HL-60 (cell line): ENCODE measurements around the gene PEX5.
"Not testable (repeated sequence)": the region's sequence is repeated elsewhere in the genome, so short reads cannot be mapped to it uniquely, and the experiment has no call there.

ENCODE experiments used
- DNase-seq, 2 experiments: peaks; one replicate each; pipeline ENCODE4 v3.0.0-alpha.2; 2010 to 2020; ENCODE audit warnings: low read depth in 1 of 2, low spot score in 1 of 2
- H3K27ac ChIP-seq: fragments of 250-450 bp; sonication (Bioruptor Pico); replicated peaks from 2 replicates; pipeline ENCODE4 v1.5.1; 2020; ENCODE audit warnings: mild to moderate bottlenecking, moderate library complexity
- H3K27me3 ChIP-seq: fragments of 250-450 bp; sonication (Bioruptor Pico); 2 replicates; pipeline ENCODE4 v1.5.1; 2021; ENCODE audit warnings: mild to moderate bottlenecking, moderate library complexity; ENCODE audit not compliant: insufficient read depth, poor library complexity, severe bottlenecking
- H3K4me3 ChIP-seq: replicated peaks from 2 replicates; pipeline ENCODE4 v1.5.1; 2011; ENCODE audit warnings: mild to moderate bottlenecking, control low read depth, low read length; ENCODE audit not compliant: insufficient read depth
- CTCF ChIP-seq: IDR thresholded peaks from one replicate; pipeline ENCODE4 v1.5.1; 2011; ENCODE audit warnings: low read length, control low read depth, inconsistent platforms; ENCODE audit not compliant: insufficient read depth
- GABPA ChIP-seq: IDR thresholded peaks from 2 replicates; pipeline ENCODE4 v1.6.1; 2012; ENCODE audit warnings: low read depth
- POLR2AphosphoS5 ChIP-seq: IDR thresholded peaks from 2 replicates; pipeline ENCODE4 v1.6.1; 2012; ENCODE audit warnings: low read depth
- SPI1 ChIP-seq: IDR thresholded peaks from 2 replicates; pipeline ENCODE4 v1.6.1; 2012; ENCODE audit warnings: low read depth, mild to moderate bottlenecking, borderline replicate concordance
- TF ChIP-seq, protein P1 (sequence below): IDR thresholded peaks from 2 replicates; pipeline ENCODE4 v1.6.1; 2012; ENCODE audit warnings: low read depth; ENCODE audit not compliant: insufficient replicate concordance

The PEX5 gene

DNA sequence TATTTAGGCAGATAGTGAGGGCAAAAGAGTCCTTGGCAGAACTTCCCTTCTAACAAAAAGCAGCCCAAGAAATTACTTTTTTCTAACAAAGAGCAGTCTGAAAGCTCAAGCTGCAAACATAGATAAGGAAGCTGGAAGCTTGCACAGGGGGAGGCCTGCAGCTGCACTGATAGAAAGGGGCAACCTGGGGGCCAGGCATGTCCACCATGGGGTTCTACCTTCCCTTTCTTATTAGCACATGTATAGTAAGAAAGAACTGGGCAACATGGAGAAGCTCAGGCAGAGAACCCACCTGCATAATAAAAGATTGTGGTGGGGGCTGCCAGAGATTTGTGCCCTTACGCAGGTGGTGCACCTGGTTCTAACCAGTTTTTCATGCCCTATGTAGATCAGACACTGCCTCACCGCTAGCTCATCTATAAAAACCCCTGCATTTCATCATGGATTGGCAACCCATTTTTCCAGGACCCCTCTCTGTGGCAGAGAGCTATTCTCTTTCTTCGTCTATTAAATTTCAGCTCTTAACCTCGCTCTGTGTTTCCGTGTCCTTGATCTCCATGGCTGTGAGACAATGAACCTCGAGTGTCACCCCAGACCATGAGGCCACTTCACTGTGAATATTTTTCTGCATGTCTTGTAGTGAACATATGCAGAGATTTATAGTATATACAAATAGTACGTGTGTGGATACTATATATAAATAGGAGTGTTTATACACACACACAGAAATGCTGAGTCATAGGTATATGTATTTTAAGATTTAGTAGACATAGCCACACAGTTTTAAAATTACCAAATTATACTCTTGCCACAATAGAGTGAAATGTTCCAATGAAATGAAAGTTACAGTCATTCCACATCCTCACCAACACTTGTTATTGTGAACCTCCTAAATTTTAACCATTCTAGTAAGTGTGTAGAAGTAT is 53.0 kb downstream of the PEX5 start:
- DNase-seq, result no peak
- H3K27ac ChIP-seq, result no peak overlapping the region
- H3K27me3 ChIP-seq, result peaks cover 2% of the 10 kb centered on the region
- TF ChIP-seq GABPA (no peak), SPI1 (no peak)
- TF ChIP-seq, protein P1, sequence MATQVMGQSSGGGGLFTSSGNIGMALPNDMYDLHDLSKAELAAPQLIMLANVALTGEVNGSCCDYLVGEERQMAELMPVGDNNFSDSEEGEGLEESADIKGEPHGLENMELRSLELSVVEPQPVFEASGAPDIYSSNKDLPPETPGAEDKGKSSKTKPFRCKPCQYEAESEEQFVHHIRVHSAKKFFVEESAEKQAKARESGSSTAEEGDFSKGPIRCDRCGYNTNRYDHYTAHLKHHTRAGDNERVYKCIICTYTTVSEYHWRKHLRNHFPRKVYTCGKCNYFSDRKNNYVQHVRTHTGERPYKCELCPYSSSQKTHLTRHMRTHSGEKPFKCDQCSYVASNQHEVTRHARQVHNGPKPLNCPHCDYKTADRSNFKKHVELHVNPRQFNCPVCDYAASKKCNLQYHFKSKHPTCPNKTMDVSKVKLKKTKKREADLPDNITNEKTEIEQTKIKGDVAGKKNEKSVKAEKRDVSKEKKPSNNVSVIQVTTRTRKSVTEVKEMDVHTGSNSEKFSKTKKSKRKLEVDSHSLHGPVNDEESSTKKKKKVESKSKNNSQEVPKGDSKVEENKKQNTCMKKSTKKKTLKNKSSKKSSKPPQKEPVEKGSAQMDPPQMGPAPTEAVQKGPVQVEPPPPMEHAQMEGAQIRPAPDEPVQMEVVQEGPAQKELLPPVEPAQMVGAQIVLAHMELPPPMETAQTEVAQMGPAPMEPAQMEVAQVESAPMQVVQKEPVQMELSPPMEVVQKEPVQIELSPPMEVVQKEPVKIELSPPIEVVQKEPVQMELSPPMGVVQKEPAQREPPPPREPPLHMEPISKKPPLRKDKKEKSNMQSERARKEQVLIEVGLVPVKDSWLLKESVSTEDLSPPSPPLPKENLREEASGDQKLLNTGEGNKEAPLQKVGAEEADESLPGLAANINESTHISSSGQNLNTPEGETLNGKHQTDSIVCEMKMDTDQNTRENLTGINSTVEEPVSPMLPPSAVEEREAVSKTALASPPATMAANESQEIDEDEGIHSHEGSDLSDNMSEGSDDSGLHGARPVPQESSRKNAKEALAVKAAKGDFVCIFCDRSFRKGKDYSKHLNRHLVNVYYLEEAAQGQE, result no peak
- H3K4me3 ChIP-seq, result no peak overlapping the region

- not testable (repeated sequence) for H3K27ac ChIP-seq, H3K27me3 ChIP-seq, DNase-seq, H3K4me3 ChIP-seq
Observed at GRCh38 chr12:7251328-7251996, 62.0 kb downstream of the PEX5 start.

GRCh38 chr12:7259060-7259459 is 69.6 kb downstream of the PEX5 start:
- H3K4me3 ChIP-seq, result no peak overlapping the region
- no peak for DNase-seq
- H3K27ac ChIP-seq, result no peak overlapping the region
- TF ChIP-seq SPI1, result no peak
- TF ChIP-seq GABPA, result no peak
- TF ChIP-seq CTCF, result no peak
- TF ChIP-seq, protein P1, result no peak
- no peak for TF ChIP-seq POLR2AphosphoS5
- peaks cover 2% of the 10 kb centered on the region for H3K27me3 ChIP-seq
